Activated T-cell treated with anti-CD3 and anti-CD28 coated beads for 1 hour (primary cell): ENCODE results near the gene ANKMY1.
"Not testable (repeated sequence)": the region's sequence is repeated elsewhere in the genome, so short reads cannot be mapped to it uniquely, and the experiment has no call there.

Experiments used
- DNase-seq: peaks from one replicate; pipeline ENCODE4 v3.0.0-alpha.2; 2020; ENCODE audit warnings: low read depth

Gene ANKMY1

DNA sequence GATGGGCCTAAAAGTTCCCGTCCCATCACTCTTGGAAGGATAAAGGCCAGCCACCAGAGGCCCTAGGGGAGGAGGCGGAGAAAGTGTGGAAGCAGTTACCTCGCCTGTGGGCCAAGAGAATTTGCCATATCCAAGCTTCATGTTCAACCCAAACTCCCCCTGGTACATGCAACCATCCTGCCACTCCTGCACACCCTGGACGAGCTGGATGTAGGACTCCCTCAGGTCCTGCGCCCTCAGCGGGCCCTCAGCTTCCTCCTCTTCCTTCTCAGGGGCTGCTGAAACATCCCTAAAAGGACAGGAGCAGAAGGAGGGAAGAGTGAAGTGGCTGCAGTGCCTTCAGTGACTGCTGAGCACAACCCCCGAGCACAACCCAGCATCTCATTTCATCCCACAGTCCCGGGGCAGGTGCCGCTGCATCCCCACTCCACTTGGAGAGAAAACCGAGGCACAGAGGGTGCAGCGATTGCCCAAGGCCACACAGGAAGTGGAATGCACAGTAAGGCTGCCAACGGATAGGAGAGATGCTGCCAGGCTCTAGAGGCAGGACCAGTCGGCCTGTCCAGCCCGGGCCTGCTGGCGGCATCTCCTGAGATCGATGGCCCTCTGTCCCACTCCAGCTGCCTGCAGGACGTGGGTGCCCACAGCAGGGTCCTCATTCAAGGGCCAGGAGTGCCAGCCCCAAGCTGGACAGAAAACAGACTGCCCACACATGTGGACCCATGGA lies 2.9 kb downstream of the ANKMY1 start:
- no peak for DNase-seq

DNA sequence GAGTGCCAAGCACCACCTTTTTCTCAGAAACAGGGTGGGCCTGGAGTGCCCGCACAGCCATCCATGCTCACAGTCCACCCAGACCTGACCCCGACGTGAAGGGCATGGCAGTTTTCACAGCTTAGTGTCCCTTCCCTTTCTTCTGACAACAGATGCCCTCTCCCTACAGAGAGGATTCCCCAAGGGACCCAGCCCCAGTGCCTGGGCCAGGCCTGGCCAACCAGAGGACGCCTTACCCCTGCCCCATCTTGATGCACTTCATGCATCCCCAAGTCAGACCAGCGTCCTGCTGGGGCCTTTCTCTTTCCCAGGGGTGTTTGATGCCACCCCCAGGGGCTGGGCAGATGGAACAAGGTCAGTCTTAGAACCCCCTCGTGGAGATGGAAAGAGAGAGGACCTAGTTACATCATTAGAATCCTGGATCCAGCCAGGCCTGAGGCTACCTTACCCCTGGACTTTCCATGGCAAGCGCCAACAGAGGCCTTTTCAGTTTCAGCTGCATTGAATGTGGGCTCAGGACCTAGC lies 3.8 kb downstream of the ANKMY1 start:
- no peak for DNase-seq

DNA sequence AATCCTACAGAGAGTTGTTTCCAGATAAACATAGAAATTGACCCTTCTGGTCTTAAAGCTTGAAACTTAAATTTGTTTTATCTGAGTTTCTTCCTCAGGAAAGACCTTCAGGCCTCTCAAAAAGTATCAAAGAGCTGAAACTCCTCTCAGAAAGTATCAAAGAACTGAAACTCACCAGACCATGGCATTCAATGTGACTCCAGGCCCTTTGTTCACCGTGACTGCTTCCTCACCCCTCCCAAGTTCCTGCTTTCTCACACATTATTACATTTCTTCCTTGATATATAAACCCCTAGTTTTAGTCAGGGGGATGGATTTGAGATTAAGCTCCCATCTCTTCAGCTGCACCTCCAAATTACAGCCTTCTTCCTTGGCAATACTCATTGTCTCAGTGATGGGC lies 6.0 kb downstream of the ANKMY1 start:
- DNase-seq, result no peak

DNA sequence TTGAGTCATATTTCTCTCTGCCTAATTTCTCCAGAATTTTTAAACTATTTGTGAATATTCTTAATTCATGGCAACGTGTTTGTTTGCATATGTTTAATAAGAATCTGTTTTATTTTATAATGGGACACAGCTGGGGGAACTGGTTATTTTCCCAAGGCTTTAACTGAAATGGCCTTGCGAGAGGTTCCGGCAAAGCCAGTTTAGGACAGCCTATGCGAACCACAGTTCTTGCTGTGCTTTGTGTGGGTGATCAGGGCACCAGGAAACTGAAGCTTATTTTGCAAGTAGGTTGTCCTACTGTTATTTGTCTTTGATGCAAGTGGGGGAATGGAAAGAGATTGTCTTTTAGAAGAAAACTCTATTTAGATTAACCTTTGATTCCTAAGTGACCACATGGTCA lies 6.5 kb downstream of the ANKMY1 start:
- DNase-seq, result no peak

DNA sequence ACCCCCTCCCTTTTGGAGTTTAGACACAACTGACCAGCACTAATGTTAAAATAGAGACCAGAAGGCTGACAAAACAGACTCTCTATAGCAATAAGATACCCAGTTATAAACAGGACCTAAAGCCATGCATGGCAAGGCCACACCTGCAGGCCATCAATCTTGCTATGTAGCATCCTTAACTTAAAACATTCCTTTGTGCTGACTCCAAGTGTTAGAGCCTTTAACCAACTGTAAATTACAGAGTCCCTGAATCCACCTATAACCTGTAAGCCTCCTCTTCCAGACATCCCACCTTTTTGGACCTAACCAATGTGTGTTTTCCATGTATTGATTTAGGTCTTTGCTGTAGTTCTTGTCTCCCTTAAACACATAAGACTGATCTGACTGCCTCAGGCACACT lies 17.9 kb downstream of the ANKMY1 start:
- no peak for DNase-seq

DNA sequence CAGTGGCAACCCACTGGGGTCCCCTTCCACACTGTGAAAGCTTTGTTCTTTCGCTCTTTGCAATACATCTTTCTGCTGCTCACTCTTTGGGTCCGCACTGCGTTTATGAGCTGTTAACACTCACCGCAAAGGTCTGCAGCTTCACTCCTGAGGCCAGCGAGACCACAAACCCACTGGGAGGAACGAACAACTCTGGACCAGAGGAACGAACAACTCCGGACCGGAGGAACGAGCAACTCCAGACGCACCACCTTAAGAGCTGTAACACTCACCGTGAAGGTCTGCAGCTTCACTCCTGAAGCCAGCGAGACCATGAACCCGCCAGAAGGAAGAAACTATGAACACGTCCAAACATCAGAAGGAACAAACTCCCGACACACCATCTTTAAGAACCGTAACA lies 18.7 kb downstream of the ANKMY1 start:
- DNase-seq, result not testable (repeated sequence)

DNA sequence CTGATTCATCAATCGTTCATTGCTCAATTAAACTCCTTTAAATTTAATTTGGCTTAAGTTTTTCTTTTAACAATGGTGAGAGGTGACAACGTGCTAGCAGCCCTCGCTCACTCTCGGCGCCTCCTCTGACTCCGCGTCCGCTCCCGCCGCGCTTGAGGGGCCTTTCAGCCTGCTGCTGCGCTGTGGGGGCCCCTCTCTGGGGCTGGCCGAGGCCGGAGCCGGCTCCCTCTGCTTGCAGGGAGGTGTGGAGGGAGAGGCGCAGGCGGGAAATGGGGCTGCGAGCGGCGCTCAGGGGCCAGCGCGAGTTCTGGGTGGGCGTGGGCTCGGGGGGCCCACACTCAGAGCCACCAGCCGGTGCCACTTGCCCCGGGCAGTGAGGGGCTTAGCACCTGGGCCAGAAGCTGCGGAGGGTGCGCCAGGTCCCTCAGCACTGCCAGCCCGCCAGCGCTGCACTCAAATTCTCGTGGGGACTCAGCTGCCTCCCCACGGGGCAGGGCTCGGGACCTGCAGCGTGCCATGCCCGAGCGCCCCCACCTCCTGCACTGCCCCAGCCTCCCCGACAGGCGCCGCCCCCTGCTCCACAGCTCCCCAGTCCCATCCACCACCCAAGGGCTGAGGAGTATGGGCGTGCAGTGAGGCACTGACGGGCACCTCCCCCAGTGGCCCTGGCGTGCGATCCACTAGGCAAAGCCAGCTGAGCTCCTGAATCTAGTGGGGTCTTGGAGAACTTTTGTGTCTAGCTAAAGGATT lies 19.6 kb downstream of the ANKMY1 start:
- DNase-seq, result no peak

DNA sequence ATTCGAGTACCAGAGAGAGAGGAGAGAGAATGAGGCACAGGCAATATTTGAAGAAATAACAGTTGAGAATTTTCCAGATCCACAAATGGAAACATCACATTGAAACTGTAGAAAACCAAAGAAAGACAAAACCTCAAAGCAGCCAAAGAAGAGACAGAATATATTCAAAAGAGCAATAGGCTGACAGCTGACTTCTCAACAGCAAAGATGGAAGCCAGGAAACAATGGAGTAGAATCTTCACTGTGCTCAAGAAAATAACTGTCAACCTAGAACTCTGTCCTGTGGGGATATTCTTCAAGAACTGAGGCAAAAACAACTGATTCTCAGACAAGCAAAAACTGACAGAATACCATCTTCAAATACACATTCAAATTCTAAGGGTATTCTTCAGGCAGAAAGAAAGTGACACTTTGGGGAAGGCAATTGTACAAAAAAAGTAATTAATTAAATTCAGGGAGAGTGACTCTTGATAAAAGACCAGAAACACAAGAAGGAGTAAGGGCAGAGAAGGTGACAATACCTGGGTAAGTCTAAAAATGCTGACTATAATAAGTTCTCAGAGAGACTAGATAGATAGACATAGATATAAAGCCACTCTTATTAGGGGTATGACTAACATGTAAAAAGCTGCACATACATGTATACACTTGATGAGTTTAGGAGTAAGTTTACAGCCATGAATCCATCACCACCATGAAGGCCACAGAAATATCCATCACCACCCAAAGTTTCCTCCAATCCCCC lies 25.6 kb downstream of the ANKMY1 start:
- no peak for DNase-seq

DNA sequence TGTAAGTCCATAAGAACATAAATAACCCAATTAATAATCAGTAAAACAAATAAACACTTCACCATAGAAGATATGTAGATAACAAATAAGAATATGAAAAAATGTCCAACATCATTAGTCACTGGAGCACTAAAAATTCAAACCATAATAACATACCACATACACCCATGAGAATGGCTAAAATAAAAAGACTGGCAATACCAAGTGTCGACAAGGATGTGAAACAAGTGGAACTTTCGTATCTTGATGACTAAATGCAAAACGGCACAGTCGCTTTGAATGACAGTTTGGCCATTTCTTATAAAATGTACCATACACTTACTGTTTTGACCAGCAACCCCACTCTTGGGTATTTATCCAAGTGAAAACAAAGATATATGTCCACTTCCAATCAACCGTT lies 26.8 kb downstream of the ANKMY1 start:
- DNase-seq, result no peak

DNA sequence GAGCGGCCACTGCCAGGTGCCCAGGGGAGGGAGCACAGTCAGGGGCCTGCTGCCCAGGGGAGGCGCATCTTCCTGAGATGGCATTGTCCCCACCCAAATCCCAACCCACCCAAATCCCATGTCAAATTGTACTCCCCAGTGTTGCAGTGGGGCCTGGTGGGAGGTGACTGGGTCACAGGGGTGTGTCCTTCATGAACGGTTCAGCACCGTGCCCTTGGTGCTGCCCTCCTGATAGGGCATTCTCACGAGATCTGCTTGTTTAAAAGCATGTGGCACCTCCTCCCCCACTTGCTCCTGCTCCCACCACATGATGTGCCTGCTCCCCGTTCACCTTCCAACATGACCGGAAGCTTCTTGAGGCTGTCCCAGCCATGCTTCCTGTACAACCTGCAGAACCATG lies 27.6 kb downstream of the ANKMY1 start:
- DNase-seq, result no peak

DNA sequence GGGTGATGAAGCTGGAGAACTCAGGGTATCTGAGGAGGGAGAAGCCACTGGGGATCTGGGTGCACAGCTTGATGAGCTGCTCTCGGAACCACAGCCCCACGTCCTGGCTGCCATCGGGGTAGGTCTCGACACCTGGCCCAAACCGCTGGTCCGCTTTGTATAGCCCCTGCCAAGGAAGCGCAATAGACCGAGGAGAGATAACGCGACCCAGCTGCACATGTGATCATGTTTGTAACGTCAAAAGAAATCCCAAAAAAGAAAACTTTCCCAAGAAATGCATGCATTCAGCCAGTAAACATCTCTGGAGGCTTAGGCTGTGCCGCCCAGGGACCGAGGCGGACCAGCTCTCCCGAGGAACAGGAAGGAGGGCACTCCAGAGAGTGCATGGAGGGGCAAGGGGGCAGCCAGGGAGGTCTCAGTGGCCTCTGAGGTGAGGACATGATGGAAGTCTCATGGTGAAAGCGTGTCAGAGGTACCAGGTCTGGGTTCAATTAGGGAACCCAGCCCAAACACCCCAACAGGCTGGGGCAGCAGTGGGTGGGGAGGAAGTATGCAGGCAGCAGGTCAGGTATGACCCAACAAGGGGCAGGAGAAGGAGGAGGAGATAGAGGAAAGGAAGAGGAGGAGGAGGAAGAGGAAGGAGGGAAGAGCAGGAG lies 28.3 kb downstream of the ANKMY1 start:
- DNase-seq, result no peak

DNA sequence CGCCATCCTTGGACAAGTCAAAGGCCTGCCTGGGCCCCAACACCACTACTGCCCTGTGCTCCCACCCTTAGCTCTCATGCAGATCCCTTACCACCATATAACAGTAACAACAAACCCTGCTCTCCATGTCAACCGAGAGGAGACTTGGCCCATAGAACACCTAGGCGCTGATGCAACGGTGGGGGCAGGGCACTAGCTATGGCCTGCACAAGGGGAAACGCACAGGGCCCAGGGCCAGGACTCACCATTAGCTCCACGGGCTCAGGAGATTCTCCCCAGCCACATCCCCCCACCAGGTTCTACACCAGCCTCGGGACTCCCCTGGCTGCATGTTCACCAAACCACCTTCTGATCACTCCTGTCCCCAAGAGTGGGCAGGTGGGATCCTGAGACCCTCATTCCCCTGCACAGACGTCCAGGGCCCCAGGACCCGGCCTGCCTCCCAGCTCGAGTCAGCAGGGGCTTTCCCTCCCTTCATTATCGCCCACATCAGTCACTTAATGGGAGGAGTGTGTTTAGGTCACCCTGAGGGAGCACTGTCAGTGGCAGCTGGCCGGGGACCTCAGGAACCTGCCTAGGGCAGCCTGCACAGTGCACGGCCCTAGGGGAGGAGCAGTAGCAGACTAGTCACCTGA lies 29.3 kb downstream of the ANKMY1 start:
- no peak for DNase-seq

DNA sequence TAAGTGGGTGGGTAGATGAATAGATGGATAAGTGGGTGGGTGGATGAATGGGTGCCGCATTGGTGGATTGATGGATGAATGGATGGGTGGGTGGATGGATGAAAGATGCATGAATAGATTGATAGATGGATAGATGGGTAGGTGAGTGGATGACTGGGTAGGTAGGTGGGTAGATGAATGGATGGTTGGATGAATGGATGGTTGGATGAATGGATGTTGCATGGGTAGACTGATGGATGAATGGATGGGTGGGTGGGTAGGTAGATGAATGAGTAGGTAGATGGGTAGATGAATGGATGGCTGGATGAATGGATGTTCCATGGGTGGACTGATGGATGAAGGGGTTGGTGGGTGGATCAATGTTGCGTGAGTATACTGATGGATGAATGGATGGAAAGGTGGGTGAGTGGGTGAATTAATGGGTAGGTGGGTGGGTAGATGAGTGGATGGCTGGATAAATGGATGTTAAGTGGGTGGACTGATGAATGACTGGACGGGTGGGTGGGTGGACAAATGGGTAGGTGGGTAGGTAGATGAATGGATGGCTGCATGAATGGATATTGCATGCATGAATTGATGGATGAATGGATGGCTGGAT lies 30.5 kb downstream of the ANKMY1 start:
- no peak for DNase-seq

DNA sequence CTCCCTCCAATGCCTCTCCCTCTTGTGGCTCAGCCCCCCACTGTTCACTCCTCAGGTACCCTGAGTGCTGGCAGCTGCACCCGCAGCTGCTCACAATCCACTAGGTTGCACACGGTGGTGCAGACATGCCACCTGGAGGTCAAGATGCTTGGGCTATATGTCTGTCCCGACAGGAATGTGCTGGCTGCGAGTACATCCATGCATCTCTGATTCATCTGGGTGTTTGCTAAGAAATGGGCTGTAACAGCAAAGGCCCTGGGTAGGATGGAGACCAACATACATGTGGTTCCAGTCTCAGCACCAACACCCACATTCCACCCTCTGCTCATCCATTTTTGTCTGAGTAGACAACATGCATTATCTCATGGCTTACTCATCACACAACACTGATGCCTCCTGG lies 31.3 kb downstream of the ANKMY1 start:
- no peak for DNase-seq

DNA sequence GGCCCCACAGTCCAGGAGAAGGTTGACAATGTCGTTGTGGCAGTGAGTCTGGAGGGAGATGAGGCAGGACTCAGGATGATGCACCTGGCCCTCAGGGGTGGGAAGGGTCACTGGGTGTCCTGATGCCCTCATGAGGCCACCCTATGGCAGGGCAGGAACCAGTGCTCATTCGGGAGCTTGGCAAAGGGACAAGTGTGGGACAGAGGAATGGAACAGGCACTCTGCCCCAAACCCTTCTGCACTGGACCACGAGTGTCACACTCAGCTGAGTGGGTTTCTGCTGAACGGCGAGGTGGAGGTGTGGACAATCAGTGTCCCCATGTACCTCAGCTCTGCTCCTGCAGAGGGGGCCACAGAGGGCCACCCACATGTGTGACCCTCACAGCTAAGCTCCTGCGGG lies 32.0 kb downstream of the ANKMY1 start:
- no peak for DNase-seq

DNA sequence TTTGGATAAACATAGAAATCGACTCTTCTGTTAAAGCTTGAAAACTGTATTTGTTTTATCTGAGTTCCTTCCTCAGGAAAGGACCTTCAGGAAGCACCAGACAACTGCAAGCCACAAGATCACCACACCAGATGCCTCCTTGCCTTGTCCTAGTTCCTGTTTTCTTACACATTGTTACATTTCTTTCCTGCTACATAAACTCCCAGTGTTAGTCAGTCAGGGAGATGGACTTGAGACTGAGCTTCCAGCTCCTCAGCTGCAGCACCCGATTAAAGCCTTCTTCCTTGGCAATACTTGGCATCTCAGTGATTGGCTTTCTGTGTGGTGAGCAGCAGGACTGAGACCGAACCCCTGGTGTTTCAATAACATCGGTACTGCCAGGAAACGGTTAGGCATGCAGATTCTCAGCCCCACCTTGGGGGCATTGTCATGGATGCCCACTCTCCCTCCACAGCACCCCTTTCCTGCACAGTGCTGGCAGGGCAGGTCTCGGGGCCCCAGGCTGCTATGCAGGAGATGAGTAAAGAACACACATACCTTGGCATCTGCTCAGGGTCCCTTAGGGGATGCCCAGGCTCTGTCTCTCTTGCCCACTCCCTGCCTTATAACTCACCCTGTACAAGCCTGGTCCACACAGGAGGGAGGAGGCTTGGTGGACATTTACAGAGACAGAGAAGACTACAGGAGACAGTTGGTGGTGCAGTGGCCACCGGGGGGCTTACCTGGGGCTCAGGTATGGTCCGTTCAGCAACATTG lies 32.6 kb downstream of the ANKMY1 start:
- DNase-seq, result no peak

DNA sequence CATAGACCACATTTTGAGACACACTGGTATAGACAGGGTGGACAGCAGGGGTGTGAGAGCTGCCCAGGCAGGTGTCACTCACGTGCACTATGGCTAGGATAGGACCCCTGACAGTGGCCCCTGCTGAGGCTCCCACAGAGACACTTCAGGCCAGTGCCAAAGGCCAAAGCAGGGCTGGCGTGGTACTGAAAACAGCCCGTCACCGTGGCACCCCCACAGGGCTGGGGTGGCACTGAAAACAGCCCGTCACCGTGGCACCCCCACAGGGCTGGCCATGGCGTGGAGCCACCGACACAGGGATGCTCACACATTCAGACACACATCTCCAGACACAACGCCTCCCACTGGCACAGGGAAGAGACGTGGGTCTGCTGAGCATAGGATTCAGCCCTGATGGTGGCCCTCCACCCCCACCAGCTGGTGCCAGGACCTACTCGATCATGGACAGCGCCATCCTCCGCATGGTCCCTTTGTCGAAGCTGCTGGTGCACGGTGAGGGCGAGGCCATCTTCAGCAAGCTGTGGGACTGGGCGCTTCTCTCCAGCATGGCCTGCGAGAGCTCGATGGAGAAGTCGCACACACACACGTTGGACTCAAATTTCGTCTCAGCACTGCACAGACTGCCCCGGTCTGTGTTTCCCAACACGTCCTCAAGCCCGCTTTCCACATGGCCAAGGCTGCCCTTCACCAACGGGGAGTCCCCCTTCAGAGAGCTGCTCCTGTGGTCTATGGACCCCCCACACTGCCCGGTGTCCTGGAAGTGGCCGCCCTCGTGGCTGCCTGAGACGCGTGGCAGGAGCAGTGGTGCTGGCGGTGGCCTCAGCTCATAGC lies 34.1 kb downstream of the ANKMY1 start:
- DNase-seq, result no peak

DNA sequence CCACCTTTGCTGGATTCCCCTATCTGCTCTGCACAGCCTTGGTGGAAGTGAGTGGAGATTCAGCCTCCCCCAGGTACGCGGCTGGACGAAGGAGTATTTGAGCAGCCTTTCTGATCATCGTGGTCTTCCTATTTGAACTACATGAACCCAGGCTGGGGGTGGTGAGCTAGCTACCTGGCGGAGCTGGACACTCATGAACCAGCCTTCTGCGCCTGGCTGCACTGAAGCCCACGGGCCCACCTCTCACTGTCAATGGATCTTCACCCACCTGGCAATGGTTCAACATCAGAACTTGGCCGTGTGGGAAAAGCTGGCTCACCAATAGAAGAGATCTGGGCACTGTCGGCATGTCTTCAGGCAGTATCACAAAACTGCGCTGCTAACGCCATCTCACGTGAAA lies 35.4 kb downstream of the ANKMY1 start:
- no peak for DNase-seq

DNA sequence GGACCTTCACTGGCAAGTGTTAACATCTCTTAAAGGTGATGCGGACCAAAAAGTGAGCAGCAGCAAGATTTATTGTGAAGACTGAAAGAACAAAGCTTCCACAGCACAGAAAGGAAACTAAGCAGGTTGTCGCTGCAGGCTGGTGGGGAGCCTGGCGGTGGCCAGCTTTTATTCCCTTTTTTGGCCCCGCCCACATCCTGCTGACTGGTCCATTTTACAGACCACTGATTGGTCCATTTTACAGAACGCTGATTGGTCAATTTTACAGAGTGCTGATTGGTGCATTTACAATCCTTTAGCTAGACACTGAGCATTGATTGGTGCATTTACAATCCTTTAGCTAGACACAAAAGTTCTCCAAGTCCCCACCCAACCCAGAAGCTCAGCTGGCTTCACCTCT lies 35.9 kb downstream of the ANKMY1 start:
- not testable (repeated sequence) for DNase-seq

DNA sequence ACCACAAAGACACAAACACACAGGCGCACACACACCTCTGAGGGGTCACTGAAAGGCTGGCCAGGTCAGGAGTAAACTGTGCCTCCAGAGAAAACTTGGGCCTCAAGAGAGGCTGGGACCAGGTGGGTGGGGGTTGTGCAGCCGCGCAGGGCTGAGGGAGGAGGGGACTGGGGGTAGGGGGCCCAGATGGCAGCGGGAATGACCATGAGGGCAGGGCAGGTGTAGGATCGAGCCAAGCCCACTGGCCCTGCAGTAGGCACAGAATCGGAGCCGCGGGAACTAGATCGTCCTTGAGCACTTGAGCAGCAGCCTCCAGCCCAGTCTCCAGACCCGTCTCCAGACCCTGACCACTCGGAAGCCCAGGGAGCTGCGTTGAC lies 36.8 kb downstream of the ANKMY1 start:
- DNase-seq, result no peak
